GM12878 (cell line): ENCODE data around the gene TLE3. TPM values are rescaled to one million over a fixed set of nuclear protein-coding genes. Genes with fewer than 3 reads are reported as not detected.

ENCODE experiments used
- ATAC-seq: fragments of 200-7000 bp; cut with Tn5 transposase; 3 replicates; pipeline ENCODE4 v1.9.1; 2020; ENCODE audit warnings: mild to moderate bottlenecking, moderate library complexity
- BruUV-seq: library from RNA; stranded (reverse); fragments of 400-500 nt; replicated peaks from 2 replicates; lab custom pipeline; 2021; lab: Mats Ljungman, UMichigan
- CTCF ChIA-PET: fragments of 300-600 bp; sonication (Branson Sonifier 250); formaldehyde crosslinking; extraction: SDS; loops from one replicate; lab custom pipeline; 2021; ENCODE audit warnings: inconsistent platforms; lab: Yijun Ruan, JAX
- POLR2A ChIA-PET: fragments of 350-600 bp; formaldehyde crosslinking; extraction: SDS; loops from one replicate; lab custom pipeline; 2021; ENCODE audit warnings: inconsistent platforms; lab: Charles Lee
- RAD21 ChIA-PET: fragments of 300-600 bp; sonication (Branson Sonifier 250); formaldehyde crosslinking; loops from one replicate; lab custom pipeline; 2023; ENCODE audit warnings: antibody characterized with exemption; ENCODE audit not compliant: unreplicated experiment; lab: Charles Lee
- SMC1A ChIA-PET: fragments of 300-600 bp; sonication (Branson Sonifier 250); formaldehyde crosslinking; loops from one replicate; lab custom pipeline; 2023; ENCODE audit not compliant: unreplicated experiment, uncharacterized antibody; lab: Charles Lee
- DNase-seq: peaks from one replicate; pipeline ENCODE4 v3.0.0-alpha.2; 2011; ENCODE audit warnings: low read depth, low spot score
- FAIRE-seq: peaks from 3 replicates; lab custom pipeline; 2011; peaks lifted over from hg19 to GRCh38; lab: Jason Lieb, UNC
- H2AFZ ChIP-seq: 2 replicates; pipeline ENCODE4 v1.6.0; 2011; ENCODE audit warnings: low read depth, low read length, control low read depth; ENCODE audit not compliant: control insufficient read depth
- H3K27ac ChIP-seq: 2 replicates; pipeline ENCODE4 v1.5.1; 2011; ENCODE audit warnings: control low read depth; ENCODE audit not compliant: control insufficient read depth, insufficient read depth
- H3K27me3 ChIP-seq, 2 experiments: replicated peaks in 1 of 2; 2 replicates each; pipeline versions ENCODE4 v1.6.0 to v1.6.1; 2011; ENCODE audit warnings: low read length in 1 of 2; ENCODE audit not compliant: control insufficient read depth in 2 of 2, insufficient read depth in 2 of 2
- H3K36me3 ChIP-seq, 2 experiments: 2 replicates each; pipeline ENCODE4 v1.5.1; 2011; ENCODE audit warnings: low read length in 1 of 2; ENCODE audit not compliant: control insufficient read depth in 2 of 2, insufficient read depth in 2 of 2
- H3K4me1 ChIP-seq: 2 replicates; pipeline ENCODE4 v1.6.1; 2011; ENCODE audit warnings: mild to moderate bottlenecking, low read length, moderate library complexity, mixed read lengths; ENCODE audit not compliant: control insufficient read depth, insufficient read depth
- H3K4me2 ChIP-seq: 2 replicates; pipeline ENCODE4 v1.6.0; 2011; ENCODE audit warnings: control low read depth; ENCODE audit not compliant: control insufficient read depth, insufficient read depth
- H3K4me3 ChIP-seq: fragments of 200-600 bp; sonication (generic); 2 replicates; pipeline ENCODE4 v1.5.1; 2016
- H3K79me2 ChIP-seq: 2 replicates; pipeline ENCODE4 v1.6.0; 2011; ENCODE audit warnings: low read length; ENCODE audit not compliant: control insufficient read depth, insufficient read depth
- H3K9ac ChIP-seq: 2 replicates; pipeline ENCODE4 v1.8.0; 2011; ENCODE audit warnings: low read length, control low read depth, mixed read lengths; ENCODE audit not compliant: control insufficient read depth, insufficient read depth
- H3K9me3 ChIP-seq: replicated peaks from 3 replicates; pipeline ENCODE4 v1.5.1; 2011; ENCODE audit warnings: mild to moderate bottlenecking, low read length; ENCODE audit not compliant: control insufficient read depth, insufficient read depth
- H4K20me1 ChIP-seq: 2 replicates; pipeline ENCODE4 v1.6.0; 2011; ENCODE audit not compliant: control insufficient read depth, insufficient read depth
- CREM ChIP-seq: IDR thresholded peaks from 2 replicates; pipeline ENCODE4 v1.6.1; 2014; ENCODE audit warnings: antibody characterized with exemption, low read depth
- DPF2 ChIP-seq: fragments of 450-650 bp; IDR thresholded peaks from 2 replicates; pipeline ENCODE4 v1.6.1; 2017; ENCODE audit warnings: mild to moderate bottlenecking
- FOS ChIP-seq: IDR thresholded peaks from 3 replicates; pipeline ENCODE4 v1.6.1; 2011; ENCODE audit warnings: borderline replicate concordance; ENCODE audit not compliant: insufficient read length; ENCODE audit errors: extremely low read depth
- KDM1A ChIP-seq: fragments of 200-600 bp; sonication (generic); IDR thresholded peaks from 2 replicates; pipeline ENCODE4 v1.6.1; 2016; ENCODE audit warnings: borderline replicate concordance
- KLF5 ChIP-seq: fragments of 450-650 bp; IDR thresholded peaks from 2 replicates; pipeline ENCODE4 v1.6.1; 2014; ENCODE audit warnings: mild to moderate bottlenecking; ENCODE audit not compliant: partially characterized antibody
- NFYB ChIP-seq: IDR thresholded peaks from 2 replicates; pipeline ENCODE4 v1.6.1; 2011; ENCODE audit warnings: low read depth, mild to moderate bottlenecking, low read length, improper control_type of control experiment, moderate library complexity; ENCODE audit not compliant: insufficient read depth
- SIX5 ChIP-seq: IDR thresholded peaks from 2 replicates; pipeline ENCODE4 v1.6.1; 2011; ENCODE audit warnings: mild to moderate bottlenecking, low read depth, low read length, moderate library complexity; ENCODE audit not compliant: severe bottlenecking
- SMAD1 ChIP-seq: fragments of 450-650 bp; IDR thresholded peaks from 2 replicates; pipeline ENCODE4 v1.6.1; 2018; ENCODE audit warnings: mild to moderate bottlenecking, low read depth; ENCODE audit not compliant: partially characterized antibody
- TCF3 ChIP-seq: IDR thresholded peaks from 2 replicates; pipeline ENCODE4 v1.6.1; 2012; ENCODE audit warnings: low read depth, mild to moderate bottlenecking, low read length, borderline replicate concordance; ENCODE audit not compliant: insufficient read depth
- TCF7 ChIP-seq: IDR thresholded peaks from 2 replicates; pipeline ENCODE4 v1.6.1; 2014; ENCODE audit warnings: antibody characterized with exemption, borderline replicate concordance
- ZNF274 ChIP-seq: IDR thresholded peaks from one replicate; pipeline ENCODE4 v1.8.0; 2011; ENCODE audit not compliant: insufficient read length, insufficient read depth
- WGBS: methylation state at CpG from one replicate; pipeline ENCODE4 v1.1.6; 2016; ENCODE audit warnings: low lambda C conversion rate; ENCODE audit not compliant: insufficient replicate concordance, insufficient coverage; ENCODE audit errors: missing lambda C conversion rate; 5-methylcytosine and 5-hydroxymethylcytosine counted together
- in situ Hi-C: fragments of 300-500 bp; cut with MboI; formaldehyde crosslinking; loops from 9 replicates; pipeline ENCODE4 v1.14.3; 2018; ENCODE audit warnings: mixed read lengths
- intact Hi-C: fragments of 100-400 bp; cut with micrococcal nuclease; formaldehyde crosslinking; loops from one replicate; pipeline ENCODE4 v1.14.2; 2022; ENCODE audit not compliant: unreplicated experiment
- polyA plus RNA-seq, 11 experiments: library from polyadenylated mRNA; depleted of rRNA in 4 of 11; unstranded in 6 of 11; stranded (reverse) in 5 of 11; fragments of >200 nt; fragmentation: Nextera tagmentation in 4 of 11; fragmentation: Illumina TruSeq in 1 of 11; extraction: Ambion mirVana in 4 of 11; extraction: Trizol in 1 of 11; gene quantifications; 1 replicate in 1 of 11; 2 replicates in 10 of 11; pipeline versions ENCODE4 v1.2.1 to v1.2.3, GENCODE V29; 2011 to 2016; ENCODE audit warnings: inconsistent platforms in 2 of 11, missing spikeins in 2 of 11, low read depth in 1 of 11
- total RNA-seq, 4 experiments: library from RNA; depleted of rRNA in 3 of 4; stranded (reverse); fragments of >200 nt in 3 of 4; fragmentation: Illumina TruSeq in 1 of 4; extraction: Trizol in 1 of 4; gene quantifications; 2 replicates each; pipeline versions ENCODE4 v1.2.1 to v1.2.3, GENCODE V29; 2013 to 2021
- TF ChIP-seq, protein P1 (sequence below): IDR thresholded peaks from 2 replicates; pipeline ENCODE4 v1.6.1; 2012; ENCODE audit warnings: low read length, inconsistent platforms
- TF ChIP-seq, protein P2 (sequence below): fragments of 450-650 bp; formaldehyde crosslinking; IDR thresholded peaks from 2 replicates; pipeline ENCODE4 v1.5.0; 2022; ENCODE audit warnings: mild to moderate bottlenecking, missing genetic modification characterization

Gene TLE3
- total and polyA plus RNA-seq, 10 of the 15 experiments (the other 5 are each of a cell fraction or from before 2014, with no cell fraction given), result 1.2 to 65.5 (median 9.7) TPM

DNA sequence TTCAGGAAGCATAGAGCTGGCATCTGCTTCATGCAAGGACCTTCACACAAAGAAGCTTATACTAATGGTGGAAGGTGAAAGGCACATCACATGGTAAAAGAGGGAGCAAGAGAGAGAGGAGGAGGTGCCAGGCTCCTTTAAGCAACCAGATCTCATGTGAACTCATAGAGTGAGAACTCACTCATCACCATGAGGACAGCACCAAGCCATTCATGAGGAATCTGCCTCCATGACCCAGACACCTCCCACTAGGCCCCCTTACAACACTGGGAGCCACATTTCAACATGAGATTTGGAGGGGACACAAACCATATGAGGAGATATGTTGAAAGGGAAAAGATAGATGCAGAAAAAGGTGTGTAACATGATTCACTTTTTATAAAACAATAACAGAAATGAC lies 48.4 kb upstream of the TLE3 start:
- Histone ChIP-seq H2AFZ (no peak overlapping the region), H3K9me3 (no peaks in the 10 kb centered on the region), H3K36me3 (no peaks in the 10 kb centered on the region), H3K4me3 (no peak overlapping the region), H3K79me2 (no peaks in the 10 kb centered on the region), H4K20me1 (no peaks in the 10 kb centered on the region), H3K9ac (no peak overlapping the region), H3K4me2 (no peak overlapping the region), H3K27ac (no peak overlapping the region), H3K27me3 (no peaks in the 10 kb centered on the region), H3K4me1 (peaks cover 14% of the 10 kb centered on the region)
- CTCF ChIA-PET, result no interaction called here
- ATAC-seq, result no peak
- intact Hi-C loops (no loop called here), in situ Hi-C loops (no loop called here)
- RAD21 ChIA-PET, result no interaction called here
- SMC1A ChIA-PET, result interaction anchor here (1.2 to 1.6 kb wide), 3 partner anchors 9 to 59 kb away, joined by 3 read pairs; no protein-coding TSS in a partner anchor
- DNase-seq, result no peak
- FAIRE-seq, result no peak
- no peak for TF ChIP-seq TCF7
- TF ChIP-seq CREM, result no peak
- TF ChIP-seq, protein P1, sequence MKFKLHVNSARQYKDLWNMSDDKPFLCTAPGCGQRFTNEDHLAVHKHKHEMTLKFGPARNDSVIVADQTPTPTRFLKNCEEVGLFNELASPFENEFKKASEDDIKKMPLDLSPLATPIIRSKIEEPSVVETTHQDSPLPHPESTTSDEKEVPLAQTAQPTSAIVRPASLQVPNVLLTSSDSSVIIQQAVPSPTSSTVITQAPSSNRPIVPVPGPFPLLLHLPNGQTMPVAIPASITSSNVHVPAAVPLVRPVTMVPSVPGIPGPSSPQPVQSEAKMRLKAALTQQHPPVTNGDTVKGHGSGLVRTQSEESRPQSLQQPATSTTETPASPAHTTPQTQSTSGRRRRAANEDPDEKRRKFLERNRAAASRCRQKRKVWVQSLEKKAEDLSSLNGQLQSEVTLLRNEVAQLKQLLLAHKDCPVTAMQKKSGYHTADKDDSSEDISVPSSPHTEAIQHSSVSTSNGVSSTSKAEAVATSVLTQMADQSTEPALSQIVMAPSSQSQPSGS, result no peak
- POLR2A ChIA-PET, result no interaction called here
- no TSS peak for BruUV-seq

DNA sequence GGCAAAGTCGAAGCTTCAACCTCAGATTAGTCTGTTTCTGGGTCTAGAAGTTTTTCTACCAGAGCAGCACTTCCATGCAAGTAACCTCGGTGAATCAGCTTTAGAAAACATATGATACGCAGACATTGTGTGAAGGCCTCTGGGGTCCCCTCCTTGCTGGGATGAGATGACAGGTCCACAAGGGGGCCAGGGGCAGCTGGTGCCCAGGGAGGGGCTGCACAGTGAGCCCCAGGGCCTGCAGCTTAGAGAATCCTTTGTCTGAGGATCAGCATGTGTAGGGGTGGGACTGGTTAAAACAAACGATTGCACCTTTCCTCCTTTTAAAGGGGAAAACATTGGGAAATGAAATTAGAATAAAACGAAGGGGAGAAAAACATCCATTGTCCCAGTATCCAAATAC lies 47.5 kb upstream of the TLE3 start:
- no TSS peak for BruUV-seq
- intact Hi-C loops, result no loop called here
- ChIA-PET CTCF (no interaction called here), SMC1A (interaction anchor here (1.2 to 1.6 kb wide), 3 partner anchors 8 to 42 kb away, joined by 3 to 7 read pairs (median 3); no protein-coding TSS in a partner anchor), RAD21 (interaction anchor here (1.5 kb wide), 1 partner anchor 46 kb away, joined by 3 read pairs; no protein-coding TSS in a partner anchor), POLR2A (interaction anchor here (0.5 to 1.2 kb wide), 3 partner anchors 15 to 44 kb away, joined by 3 to 6 read pairs (median 3); no protein-coding TSS in a partner anchor)
- FAIRE-seq, result no peak
- Histone ChIP-seq H3K9ac (no peak overlapping the region), H3K27ac (no peak overlapping the region), H3K79me2 (no peaks in the 10 kb centered on the region), H3K4me3 (no peak overlapping the region), H3K4me2 (no peak overlapping the region), H3K4me1 (peaks cover 23% of the 10 kb centered on the region), H3K9me3 (no peaks in the 10 kb centered on the region), H4K20me1 (no peaks in the 10 kb centered on the region), H3K36me3 (no peaks in the 10 kb centered on the region), H3K27me3 (no peaks in the 10 kb centered on the region), H2AFZ (no peak overlapping the region)
- no peak for DNase-seq
- in situ Hi-C loops, result no loop called here
- WGBS, result 46% methylated on average over 5 of the region's 5 CpGs
- no peak for ATAC-seq
- no peak for TF ChIP-seq KDM1A
- TF ChIP-seq NFYB, result no peak
- no peak for TF ChIP-seq FOS
- no peak for TF ChIP-seq DPF2
- TF ChIP-seq SIX5, result no peak
- TF ChIP-seq ZNF274, result no peak
- TF ChIP-seq SMAD1, result no peak
- TF ChIP-seq, protein P2, sequence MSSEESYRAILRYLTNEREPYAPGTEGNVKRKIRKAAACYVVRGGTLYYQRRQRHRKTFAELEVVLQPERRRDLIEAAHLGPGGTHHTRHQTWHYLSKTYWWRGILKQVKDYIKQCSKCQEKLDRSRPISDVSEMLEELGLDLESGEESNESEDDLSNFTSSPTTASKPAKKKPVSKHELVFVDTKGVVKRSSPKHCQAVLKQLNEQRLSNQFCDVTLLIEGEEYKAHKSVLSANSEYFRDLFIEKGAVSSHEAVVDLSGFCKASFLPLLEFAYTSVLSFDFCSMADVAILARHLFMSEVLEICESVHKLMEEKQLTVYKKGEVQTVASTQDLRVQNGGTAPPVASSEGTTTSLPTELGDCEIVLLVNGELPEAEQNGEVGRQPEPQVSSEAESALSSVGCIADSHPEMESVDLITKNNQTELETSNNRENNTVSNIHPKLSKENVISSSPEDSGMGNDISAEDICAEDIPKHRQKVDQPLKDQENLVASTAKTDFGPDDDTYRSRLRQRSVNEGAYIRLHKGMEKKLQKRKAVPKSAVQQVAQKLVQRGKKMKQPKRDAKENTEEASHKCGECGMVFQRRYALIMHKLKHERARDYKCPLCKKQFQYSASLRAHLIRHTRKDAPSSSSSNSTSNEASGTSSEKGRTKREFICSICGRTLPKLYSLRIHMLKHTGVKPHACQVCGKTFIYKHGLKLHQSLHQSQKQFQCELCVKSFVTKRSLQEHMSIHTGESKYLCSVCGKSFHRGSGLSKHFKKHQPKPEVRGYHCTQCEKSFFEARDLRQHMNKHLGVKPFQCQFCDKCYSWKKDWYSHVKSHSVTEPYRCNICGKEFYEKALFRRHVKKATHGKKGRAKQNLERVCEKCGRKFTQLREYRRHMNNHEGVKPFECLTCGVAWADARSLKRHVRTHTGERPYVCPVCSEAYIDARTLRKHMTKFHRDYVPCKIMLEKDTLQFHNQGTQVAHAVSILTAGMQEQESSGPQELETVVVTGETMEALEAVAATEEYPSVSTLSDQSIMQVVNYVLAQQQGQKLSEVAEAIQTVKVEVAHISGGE (CRISPR knock-in tag), result no peak
- TF ChIP-seq KLF5, result no peak
- no peak for TF ChIP-seq TCF3
